Testis (tissue), 3 donors: Measurements from ENCODE around the gene DLG1. TPM values are rescaled to one million over a fixed set of nuclear protein-coding genes. Genes with fewer than 3 reads are reported as not detected.
"Not testable (repeated sequence)": the region's sequence is repeated elsewhere in the genome, so short reads cannot be mapped to it uniquely, and the experiment has no call there.

Experiments used
- DNase-seq: peaks from one replicate; pipeline ENCODE4 v3.0.0-alpha.2; 2019
- H3K27ac ChIP-seq, 2 donors: fragments of 200-600 bp; sonication (generic); one replicate each; pipeline ENCODE4 v1.5.1; 2019
- H3K27me3 ChIP-seq: fragments of 200-600 bp; sonication (generic); one replicate; pipeline ENCODE4 v1.5.1; 2019
- H3K36me3 ChIP-seq: fragments of 200-600 bp; sonication (generic); one replicate; pipeline ENCODE4 v1.5.1; 2017; ENCODE audit warnings: low read depth; ENCODE audit errors: missing control alignments
- H3K4me1 ChIP-seq: fragments of 200-600 bp; sonication (generic); one replicate; pipeline ENCODE4 v1.5.1; 2019
- H3K4me3 ChIP-seq, 2 donors: fragments of 200-600 bp; sonication (generic); one replicate each; pipeline ENCODE4 v1.5.1; 2017 to 2019
- H3K9me3 ChIP-seq: fragments of 200-600 bp; sonication (generic); one replicate; pipeline ENCODE4 v1.5.1; 2017
- POLR2A ChIP-seq: fragments of 450-650 bp; IDR thresholded peaks from one replicate; pipeline ENCODE4 v1.6.1; 2017; ENCODE audit warnings: antibody characterized with exemption, mild to moderate bottlenecking, moderate library complexity
- WGBS, 2 donors: methylation state at CpG; one replicate each; pipeline ENCODE4 v1.1.5; 2018; 5-methylcytosine and 5-hydroxymethylcytosine counted together
- intact Hi-C: fragments of 100-400 bp; cut with DNase I; formaldehyde crosslinking; loops from one replicate; pipeline ENCODE4 v1.15.1; 2023; ENCODE audit warnings: low total_unique reads
- polyA plus RNA-seq: library from polyadenylated mRNA; stranded (reverse); fragments of 350-450 nt; fragmentation: Illumina TruSeq; extraction: RNeasy Lipid Tissue Mini Kit (QIAGEN cat#74804); gene quantifications from one replicate; pipeline ENCODE4 v1.2.3, GENCODE V29; 2014; ENCODE audit warnings: low read depth, low replicate concordance; ENCODE audit not compliant: insufficient read depth
- total RNA-seq, 2 donors: library from RNA; depleted of rRNA; stranded (reverse); fragments of >200 nt; gene quantifications; one replicate each; pipeline ENCODE4 v1.2.3, GENCODE V29; 2016
- TF ChIP-seq, protein P1 (sequence below), 3 experiments: fragments of 450-650 bp in 2 of 3; fragments of 200-600 bp in 1 of 3; sonication (generic) in 1 of 3; IDR thresholded peaks; one replicate each; pipeline ENCODE4 v1.5.1; 2016 to 2019; ENCODE audit warnings: antibody characterized with exemption in 3 of 3, mild to moderate bottlenecking in 2 of 3, moderate library complexity in 1 of 3

DLG1 gene
- total and polyA plus RNA-seq, 3 donors from 2014 or later: 37.4 to 99.4 (median 99.3) TPM

DNA sequence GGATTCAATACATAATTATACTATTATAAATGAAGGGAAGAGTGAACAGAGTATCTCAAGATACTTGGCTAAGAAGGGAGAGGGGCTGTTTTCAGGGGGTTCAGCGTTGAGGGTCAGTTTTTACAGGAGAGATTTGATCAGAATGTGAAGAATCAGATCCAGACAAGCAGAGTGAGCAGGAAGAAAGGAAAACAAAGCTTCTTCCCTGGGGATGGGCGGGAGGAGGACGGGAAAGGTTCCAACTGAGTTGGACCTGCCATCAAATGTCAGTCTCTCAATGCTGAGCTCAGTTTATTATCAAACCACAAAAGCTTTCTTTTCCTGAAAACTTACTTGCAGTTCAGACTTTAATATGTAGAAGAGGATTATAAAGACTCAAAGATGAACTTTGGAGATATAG lies 262.8 kb downstream of the DLG1 start:
- no peak for DNase-seq
- intact Hi-C loops: no loop called here
- no peak for TF ChIP-seq POLR2A
- TF ChIP-seq, protein P1, sequence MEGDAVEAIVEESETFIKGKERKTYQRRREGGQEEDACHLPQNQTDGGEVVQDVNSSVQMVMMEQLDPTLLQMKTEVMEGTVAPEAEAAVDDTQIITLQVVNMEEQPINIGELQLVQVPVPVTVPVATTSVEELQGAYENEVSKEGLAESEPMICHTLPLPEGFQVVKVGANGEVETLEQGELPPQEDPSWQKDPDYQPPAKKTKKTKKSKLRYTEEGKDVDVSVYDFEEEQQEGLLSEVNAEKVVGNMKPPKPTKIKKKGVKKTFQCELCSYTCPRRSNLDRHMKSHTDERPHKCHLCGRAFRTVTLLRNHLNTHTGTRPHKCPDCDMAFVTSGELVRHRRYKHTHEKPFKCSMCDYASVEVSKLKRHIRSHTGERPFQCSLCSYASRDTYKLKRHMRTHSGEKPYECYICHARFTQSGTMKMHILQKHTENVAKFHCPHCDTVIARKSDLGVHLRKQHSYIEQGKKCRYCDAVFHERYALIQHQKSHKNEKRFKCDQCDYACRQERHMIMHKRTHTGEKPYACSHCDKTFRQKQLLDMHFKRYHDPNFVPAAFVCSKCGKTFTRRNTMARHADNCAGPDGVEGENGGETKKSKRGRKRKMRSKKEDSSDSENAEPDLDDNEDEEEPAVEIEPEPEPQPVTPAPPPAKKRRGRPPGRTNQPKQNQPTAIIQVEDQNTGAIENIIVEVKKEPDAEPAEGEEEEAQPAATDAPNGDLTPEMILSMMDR (IDR thresholded peaks at IDR 0.05): no peak
- 45 to 67% methylated on average over 3 of the region's 3 CpGs for WGBS, 2 donors
- no peak overlapping the region for H3K27ac ChIP-seq
- no peak overlapping the region for H3K4me3 ChIP-seq
- no peaks in the 10 kb centered on the region for H3K9me3 ChIP-seq
- H3K36me3 ChIP-seq: no peaks in the 10 kb centered on the region
- H3K4me1 ChIP-seq: no peaks in the 10 kb centered on the region
- H3K27me3 ChIP-seq: no peaks in the 10 kb centered on the region

DNA sequence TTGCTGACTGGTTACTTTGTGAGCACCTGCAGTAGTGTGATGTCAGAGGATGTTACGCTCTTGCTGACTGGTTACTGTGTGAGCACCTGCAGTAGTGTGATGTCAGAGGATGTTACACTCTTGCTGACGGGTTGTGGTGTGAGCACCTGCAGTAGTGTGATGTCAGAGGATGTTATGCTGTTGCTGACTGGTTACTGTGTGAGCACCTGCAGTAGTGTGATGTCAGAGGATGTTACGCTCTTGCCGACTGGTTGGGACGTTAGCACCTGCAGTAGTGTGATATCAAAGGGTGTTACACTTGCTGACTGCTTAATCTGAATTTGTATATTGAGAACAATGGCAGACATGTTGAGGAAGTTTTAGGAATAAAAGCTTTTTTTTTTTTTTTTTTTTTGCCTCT lies 263.6 kb downstream of the DLG1 start:
- H3K9me3 ChIP-seq, H3K4me1 ChIP-seq, DNase-seq, H3K36me3 ChIP-seq, H3K27me3 ChIP-seq, intact Hi-C loops, H3K4me3 ChIP-seq, H3K27ac ChIP-seq: not testable (repeated sequence)
- 78 to 83% methylated on average over 5 of the region's 5 CpGs for WGBS, 2 donors

DNA sequence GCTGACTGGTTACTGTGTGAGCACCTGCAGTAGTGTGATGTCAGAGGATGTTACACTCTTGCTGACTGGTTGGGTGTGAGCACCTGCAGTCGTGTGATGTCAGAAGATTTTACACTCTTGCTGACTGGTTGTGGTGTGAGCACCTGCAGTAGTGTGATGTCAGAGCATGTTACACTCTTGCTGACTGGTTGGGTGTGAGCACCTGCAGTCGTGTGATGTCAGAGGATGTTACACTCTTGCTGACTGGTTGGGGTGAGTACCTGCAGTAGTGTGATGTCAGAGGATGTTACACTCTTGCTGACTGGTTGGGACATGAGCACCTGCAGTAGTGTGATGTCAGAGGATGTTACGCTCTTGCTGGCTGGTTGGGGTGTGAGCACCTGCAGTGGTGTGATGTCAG lies 264.6 kb downstream of the DLG1 start:
- 81% methylated on average over 2 to 3 of the region's 3 CpGs for WGBS, 2 donors

DNA sequence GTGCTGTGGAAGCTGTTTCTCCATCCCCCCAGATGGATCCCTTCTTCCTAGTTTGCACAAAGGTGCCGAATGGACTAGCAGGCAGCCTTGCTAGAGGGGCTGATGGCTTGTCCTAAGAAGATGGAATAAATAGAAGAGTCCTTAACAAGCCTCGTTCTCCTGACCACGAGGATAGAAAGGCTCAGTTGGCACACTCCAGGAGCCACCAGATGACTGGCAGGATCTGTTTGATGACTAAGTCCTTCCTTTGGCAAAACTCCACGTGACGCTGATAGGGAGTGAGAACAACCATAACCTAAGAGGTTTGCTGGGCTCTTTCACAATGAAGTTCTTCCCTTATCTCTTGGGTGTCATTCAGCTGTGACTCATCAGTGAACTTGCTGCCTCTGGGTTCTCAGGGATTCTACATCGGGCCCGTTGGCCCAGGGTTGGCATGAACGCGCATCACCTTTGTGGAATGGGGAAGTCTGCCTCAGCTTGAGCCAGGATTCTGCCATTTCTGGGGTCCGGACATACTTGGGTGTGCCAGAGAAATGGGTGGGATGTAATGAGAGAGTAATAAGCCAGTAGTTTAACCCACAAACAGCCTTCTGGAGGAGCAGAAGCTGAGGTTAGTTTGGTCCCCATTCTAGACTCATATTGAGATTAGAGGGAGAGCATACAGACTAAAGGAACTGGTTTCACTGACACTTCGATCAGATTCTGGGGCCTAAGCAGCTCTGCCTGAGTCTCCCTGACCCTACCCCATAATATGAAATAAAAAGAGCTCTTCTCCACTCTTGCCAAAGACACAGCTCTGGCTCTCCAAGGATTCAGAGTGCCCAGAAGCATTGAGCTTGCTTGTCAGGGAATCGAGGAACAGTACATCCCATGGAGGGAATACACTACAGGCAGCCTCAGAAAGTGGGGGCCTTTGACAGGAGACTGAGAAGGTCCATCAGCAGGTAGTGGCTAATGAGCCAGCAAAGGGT lies 266.8 kb downstream of the DLG1 start:
- Histone ChIP-seq H3K4me3 (no peak overlapping the region), H3K27ac (no peak overlapping the region), H3K4me1 (peaks cover 9% of the 10 kb centered on the region), H3K27me3 (no peaks in the 10 kb centered on the region), H3K9me3 (no peaks in the 10 kb centered on the region), H3K36me3 (no peaks in the 10 kb centered on the region)
- intact Hi-C loops: no loop called here
- DNase-seq: peak; percentile 86
- TF ChIP-seq POLR2A: no peak
- TF ChIP-seq, protein P1 (IDR thresholded peaks at IDR 0.05): no peak
- 38 to 44% methylated on average over 12 of the region's 12 CpGs for WGBS, 2 donors

More for the DNA sequence above, 264.6 kb downstream of the DLG1 start:
- H3K27me3 ChIP-seq, H3K36me3 ChIP-seq, H3K4me1 ChIP-seq, DNase-seq, H3K27ac ChIP-seq, H3K9me3 ChIP-seq, H3K4me3 ChIP-seq, intact Hi-C loops: not testable (repeated sequence)

DNA sequence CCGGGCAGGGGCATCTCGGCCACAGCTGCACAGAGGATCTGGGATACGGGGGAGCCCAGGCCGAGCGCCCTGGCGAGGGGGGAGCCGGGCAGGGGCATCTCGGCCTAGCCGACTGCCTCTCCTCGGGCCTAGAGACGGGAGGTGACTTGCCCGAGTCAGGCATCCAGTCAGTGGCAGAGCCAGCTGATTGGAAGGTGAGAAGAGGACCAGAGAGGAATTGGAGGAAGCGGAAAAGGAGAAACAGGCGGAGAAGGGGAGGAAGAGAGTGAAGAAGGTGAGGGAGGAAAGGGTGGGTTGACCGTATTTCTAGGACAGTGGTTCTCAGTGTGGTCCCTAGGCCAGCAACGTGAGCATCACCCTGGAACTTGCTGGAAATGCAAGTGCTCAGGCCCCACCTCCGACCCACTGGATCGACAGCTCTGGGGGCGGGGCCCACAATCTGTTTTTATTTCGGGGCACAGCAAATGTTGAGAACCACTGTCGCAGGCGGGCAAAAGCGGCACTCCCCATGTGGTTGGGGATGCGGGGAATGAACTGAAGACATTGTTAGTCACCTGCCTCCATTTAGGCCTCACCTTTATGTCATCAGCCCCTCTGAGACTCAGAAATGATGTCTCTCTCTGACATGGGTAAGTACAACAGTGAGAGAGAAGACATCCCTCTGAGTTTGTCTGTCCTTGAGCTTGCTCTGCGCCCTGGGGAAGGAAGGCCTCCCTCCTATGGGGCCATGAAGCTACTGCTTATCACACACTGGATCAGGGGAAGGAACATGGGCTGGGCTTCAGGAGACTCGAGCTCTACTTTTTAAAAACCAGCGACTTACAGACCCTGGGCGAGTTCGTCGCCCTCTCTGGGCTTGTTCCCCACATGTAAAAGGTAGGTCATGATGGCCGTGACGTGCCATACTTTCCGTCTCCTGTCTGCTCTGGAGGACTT lies 267.8 kb downstream of the DLG1 start:
- no peak overlapping the region for H3K4me3 ChIP-seq
- no peaks in the 10 kb centered on the region for H3K27me3 ChIP-seq
- TF ChIP-seq, protein P1 (IDR thresholded peaks at IDR 0.05): no peak
- no peak for TF ChIP-seq POLR2A
- DNase-seq: no peak
- no peaks in the 10 kb centered on the region for H3K9me3 ChIP-seq
- no peaks in the 10 kb centered on the region for H3K36me3 ChIP-seq
- no peak overlapping the region for H3K27ac ChIP-seq
- intact Hi-C loops: no loop called here
- 62 to 69% methylated on average over 28 to 31 of the region's 33 CpGs for WGBS, 2 donors
- peaks cover 9% of the 10 kb centered on the region for H3K4me1 ChIP-seq
